Stomach (tissue), 4 donors: Measurements from ENCODE around the gene NCKIPSD.

ENCODE experiments used
- CTCF ChIP-seq, 7 experiments: fragments of 450-650 bp in 4 of 7; fragments of 200-600 bp in 3 of 7; sonication (generic) in 3 of 7; IDR thresholded peaks; one replicate each; pipeline ENCODE4 v1.5.1; 2016 to 2019; ENCODE audit warnings: antibody characterized with exemption in 7 of 7, control low read depth in 2 of 7, mild to moderate bottlenecking in 1 of 7
- POLR2A ChIP-seq, 4 donors: fragments of 450-650 bp; IDR thresholded peaks; one replicate each; pipeline ENCODE4 v1.6.1; 2016; ENCODE audit warnings: antibody characterized with exemption in 4 of 4, control low read depth in 2 of 4, mild to moderate bottlenecking in 1 of 4, moderate library complexity in 1 of 4

GRCh38 chr3:48727511-48727910 lies 41.8 kb upstream of the NCKIPSD start:
- TF ChIP-seq POLR2A (IDR thresholded peaks at IDR 0.05) = no peak
- no peak for TF ChIP-seq CTCF (IDR thresholded peaks at IDR 0.05)
